Lower leg skin (tissue), 3 donors: Measurements from ENCODE around the gene EML6.

Source experiments
- CTCF ChIP-seq, 3 donors: fragments of 450-650 bp; IDR thresholded peaks; one replicate each; pipeline ENCODE4 v1.5.1; 2016; ENCODE audit warnings: antibody characterized with exemption in 3 of 3, mild to moderate bottlenecking in 3 of 3, moderate library complexity in 2 of 3
- POLR2A ChIP-seq, 2 donors: fragments of 450-650 bp; IDR thresholded peaks; one replicate each; pipeline ENCODE4 v1.6.1; 2016 to 2017; ENCODE audit warnings: antibody characterized with exemption in 2 of 2, mild to moderate bottlenecking in 1 of 2, moderate library complexity in 1 of 2

GRCh38 chr2:54675281-54675680 lies 48.2 kb upstream of the EML6 start:
- TF ChIP-seq POLR2A (IDR thresholded peaks at IDR 0.05) (no peak), CTCF (IDR thresholded peaks at IDR 0.05) (no peak)
